SIG-M5 treated with dmso at 0.1 percent for 504 hours (cell line): ENCODE measurements around the gene GBA2.
A peak's percentile ranks its signal among the peaks of the same experiment; 100 is the strongest.

Source experiments
- DNase-seq: peaks from one replicate; lab custom pipeline; 2025; ENCODE audit not compliant: unreplicated experiment; lab: John Stamatoyannopoulos, UW

GBA2 gene

GRCh38 chr9:35766997-35767396, 18.0 kb upstream of the GBA2 start:
- no peak for DNase-seq

GRCh38 chr9:35763803-35764202, 14.8 kb upstream of the GBA2 start:
- no peak for DNase-seq

DNA sequence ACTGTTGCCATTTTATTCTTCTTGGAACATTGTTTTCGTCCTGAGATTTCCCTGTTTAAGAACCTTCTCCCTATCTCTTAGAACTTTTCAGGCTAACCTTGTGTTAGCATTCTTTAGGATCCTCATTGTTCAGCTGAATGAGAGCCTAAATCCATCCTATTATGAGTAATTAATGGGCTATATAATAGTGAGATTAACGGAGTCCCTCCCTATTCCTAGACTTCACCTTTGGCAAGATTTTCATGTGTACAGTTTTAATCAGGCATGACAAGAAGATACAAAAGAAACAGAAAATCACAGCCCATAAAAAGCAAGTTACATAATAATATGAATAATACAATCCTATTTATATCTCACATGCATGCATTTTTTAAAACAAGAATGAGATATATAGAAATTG, 14.2 kb upstream of the GBA2 start:
- no peak for DNase-seq

DNA sequence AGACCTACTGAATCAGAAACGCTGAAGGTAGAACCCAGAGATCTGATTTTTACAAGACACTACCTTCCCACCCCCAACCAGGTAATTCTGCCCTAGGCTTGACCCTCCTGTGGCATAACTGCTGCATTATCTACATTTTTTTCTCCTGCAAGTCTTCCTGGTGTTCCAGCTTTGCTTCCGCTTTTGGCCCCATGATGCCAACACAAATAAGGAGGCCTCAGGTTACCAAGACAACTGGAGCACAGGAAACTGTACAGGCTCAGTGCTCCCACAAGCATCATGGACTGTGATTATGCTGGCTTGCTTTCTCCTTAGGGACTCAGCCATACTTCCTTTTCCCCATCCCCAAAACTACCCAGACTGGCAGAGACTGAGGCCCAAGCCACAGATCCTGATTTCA, 11.6 kb upstream of the GBA2 start:
- DNase-seq = no peak

DNA sequence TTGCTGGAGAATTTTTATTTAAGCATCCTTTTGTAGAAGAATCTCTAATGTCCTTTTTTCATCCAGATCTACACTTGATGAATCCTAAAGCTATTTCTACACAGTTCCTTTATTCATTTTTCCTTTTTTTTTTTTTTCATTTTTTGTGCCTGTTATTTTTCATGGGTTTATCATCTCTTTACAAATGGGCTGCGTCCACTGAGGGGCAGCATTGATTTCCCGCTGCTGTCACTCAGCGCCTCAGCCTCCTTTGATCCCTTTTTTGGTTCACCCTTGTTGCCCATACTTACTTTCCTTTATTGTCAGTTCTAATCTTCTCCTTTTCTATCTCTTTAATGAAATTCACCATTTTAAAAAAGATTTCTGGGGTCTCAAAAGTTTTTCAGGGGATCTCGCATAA, 10.8 kb upstream of the GBA2 start:
- no peak for DNase-seq

GRCh38 chr9:35758475-35759050, 9.5 kb upstream of the GBA2 start:
- DNase-seq = no peak

DNA sequence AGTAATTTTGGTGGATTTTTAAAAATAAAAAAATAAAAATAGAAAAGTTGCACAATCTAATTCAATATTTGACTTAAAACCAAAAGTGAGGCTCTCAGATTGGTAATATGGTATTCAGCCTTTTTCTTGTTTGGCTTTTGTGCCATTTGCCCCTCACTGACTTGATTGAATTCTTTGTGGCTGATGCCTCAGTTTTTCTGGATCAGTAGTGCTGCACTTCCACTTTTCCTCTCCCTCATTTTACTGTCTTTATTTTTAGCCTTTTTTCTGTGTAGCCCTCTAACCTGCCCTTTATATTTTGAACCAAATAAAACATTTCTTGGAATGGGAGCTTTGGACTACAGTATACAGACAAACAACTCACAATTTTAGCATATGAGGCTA, 8.9 kb upstream of the GBA2 start:
- no peak for DNase-seq

DNA sequence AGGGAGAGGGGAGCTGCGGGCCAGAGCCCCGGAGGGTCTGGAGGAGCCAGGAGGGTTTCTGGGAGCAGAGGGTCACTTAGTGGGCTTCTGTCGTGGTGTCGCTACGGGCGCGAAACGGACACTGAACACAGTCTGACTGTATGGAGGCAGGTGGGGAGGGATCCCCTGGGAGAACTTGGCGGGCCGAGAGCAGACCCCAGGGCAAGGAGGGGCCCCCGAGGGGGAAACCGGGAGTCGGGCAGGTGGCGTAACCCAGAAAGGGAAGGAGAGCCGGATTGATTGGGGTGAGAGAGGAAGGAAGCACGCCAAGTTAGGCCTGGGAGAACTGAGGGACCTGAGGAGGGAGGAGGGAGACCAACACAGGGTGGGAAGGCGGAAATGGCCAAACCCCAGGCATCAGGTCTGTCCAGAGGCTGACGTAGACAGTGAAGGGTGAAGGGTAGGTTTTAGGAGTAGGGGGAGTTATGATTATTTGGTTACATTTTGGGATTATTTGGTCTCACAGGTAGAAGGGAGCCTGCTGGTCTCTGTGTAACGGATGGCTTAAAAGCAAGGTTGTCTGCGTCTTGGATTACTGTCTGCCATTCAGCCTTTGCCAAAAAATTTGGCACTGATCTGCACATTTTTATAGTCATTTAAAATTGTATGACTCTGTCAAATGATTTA, 8.3 kb upstream of the GBA2 start:
- peak; percentile 48 for DNase-seq

DNA sequence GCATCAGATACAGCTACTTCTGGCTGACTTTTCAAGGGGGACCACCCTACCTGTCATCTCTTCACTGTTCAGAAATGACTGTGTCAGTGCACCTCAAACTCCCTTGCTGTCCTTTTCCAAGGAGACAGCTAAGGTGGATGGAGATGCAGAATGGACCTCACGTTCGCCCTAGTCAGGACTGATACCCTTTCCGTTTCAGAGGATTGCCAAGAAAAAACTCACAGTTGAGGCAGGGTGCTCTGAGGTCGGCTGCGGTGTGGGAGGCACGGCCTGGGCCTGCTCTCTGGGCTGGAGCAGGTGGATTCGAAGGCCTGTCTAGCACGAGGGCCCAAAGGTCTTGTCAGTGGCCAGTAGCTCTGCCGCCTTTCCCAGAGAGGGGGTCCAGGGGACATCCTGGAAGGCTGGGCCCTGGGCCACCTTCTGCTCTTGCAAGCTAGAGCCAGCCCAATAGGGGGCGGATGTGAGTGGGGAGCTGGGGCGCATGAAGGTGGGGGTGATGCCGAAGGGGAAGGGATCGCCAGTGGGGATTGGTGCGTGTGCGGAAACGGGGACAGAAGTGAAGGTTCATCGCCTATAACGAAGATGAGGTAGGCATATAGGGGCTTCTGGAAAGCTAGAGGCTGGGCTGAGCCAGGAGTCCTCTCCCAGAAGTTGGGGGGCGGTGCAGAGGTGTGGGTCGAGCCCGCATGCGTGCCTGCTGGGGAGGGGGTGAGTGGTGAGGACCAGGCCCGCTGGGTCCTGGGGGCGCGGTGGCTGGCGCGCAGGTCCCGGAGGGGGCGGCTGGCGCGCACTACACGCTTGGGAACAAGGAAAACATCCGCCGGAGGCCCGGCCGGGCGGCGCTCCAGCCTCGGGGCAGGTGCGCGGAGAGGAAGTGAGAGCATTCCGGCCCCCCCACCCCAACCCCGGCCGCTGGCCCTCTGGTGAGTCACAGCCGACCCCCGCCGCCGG, 7.5 kb upstream of the GBA2 start:
- DNase-seq = peak; percentile 33

GRCh38 chr9:35755071-35755470, 6.0 kb upstream of the GBA2 start:
- no peak for DNase-seq

GRCh38 chr9:35754264-35754663, 5.2 kb upstream of the GBA2 start, which contains the start of gene MSMP:
TSS of gene MSMP (minus strand) at chr9:35754276. CDS start at chr9:35754129, 147 bp downstream.
- DNase-seq = no peak

DNA sequence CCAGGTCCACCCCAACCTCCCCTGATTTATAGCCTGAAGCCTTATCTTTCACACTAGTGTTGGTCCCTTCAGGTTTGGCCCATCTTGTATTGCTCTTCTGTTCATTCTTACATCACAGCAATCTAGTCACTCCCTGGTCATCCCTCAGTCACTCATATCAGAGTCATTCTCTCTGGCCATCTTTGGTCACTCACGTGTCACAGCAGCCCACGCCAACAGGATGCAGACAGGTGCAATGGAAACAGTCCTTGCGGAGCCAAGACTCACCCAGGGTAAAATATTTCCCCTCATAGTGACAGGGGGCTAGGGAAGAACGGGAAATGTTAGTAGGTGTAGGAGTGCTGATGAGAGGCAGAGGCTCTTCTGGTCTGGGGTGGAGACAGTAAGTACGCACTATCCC, 4.4 kb upstream of the GBA2 start:
- DNase-seq = no peak

GRCh38 chr9:35750256-35750531, 1.2 kb upstream of the GBA2 start:
- no peak for DNase-seq

- DNase-seq = no peak
Observed at GRCh38 chr9:35749515-35750255, 657 bp upstream of the GBA2 start.

- DNase-seq = no peak
Observed at GRCh38 chr9:35748242-35748857, 678 bp downstream of the GBA2 start.

- no peak for DNase-seq
Observed at GRCh38 chr9:35746583-35746982, 2.4 kb downstream of the GBA2 start.

- DNase-seq = no peak
Observed at GRCh38 chr9:35745569-35745968, 3.5 kb downstream of the GBA2 start.

GRCh38 chr9:35743880-35744518, 5.0 kb downstream of the GBA2 start:
- no peak for DNase-seq

GRCh38 chr9:35743452-35743851, 5.6 kb downstream of the GBA2 start:
- DNase-seq = peak; percentile 14

DNA sequence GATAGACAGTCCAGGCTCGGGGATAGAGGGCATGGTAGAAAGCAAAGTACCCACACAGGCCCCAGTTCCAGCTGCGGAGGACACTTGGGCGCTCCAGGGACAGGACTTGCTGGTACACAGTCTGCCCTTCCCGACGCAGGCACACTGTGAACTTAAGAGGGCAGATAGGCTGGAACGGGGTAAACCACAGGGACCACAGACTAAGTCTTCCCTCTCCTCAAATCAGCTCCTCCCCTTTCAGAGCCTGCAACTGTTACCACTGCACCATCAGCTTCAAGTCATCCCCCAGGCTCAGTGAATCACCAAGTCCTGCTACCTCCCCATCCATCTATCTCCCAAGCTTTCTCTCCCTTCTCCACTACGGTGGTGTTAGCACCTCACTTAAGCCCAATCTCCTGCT, 7.3 kb downstream of the GBA2 start:
- no peak for DNase-seq

GRCh38 chr9:35740243-35740642, 8.8 kb downstream of the GBA2 start:
- no peak for DNase-seq
